Astrocyte (in vitro differentiated cells and primary cell): ENCODE measurements around the gene SPATC1L. TPM values are rescaled to one million over a fixed set of nuclear protein-coding genes. Genes with fewer than 3 reads are reported as not detected.

ENCODE experiments used
- DNase-seq: peaks from one replicate; pipeline ENCODE4 v3.0.0-alpha.2; 2010; ENCODE audit warnings: low read depth
- FAIRE-seq: peaks from 2 replicates; lab custom pipeline; 2011; peaks lifted over from hg19 to GRCh38; lab: Jason Lieb, UNC
- H2AFZ ChIP-seq: 2 replicates; pipeline ENCODE4 v1.6.0; 2012; ENCODE audit warnings: low read depth, low read length, inconsistent platforms
- H3K27ac ChIP-seq: 2 replicates; pipeline ENCODE4 v1.5.1; 2011; ENCODE audit warnings: low read depth, low read length, inconsistent platforms
- H3K27me3 ChIP-seq: 2 replicates; pipeline ENCODE4 v1.6.0; 2011; ENCODE audit warnings: low read length, inconsistent platforms; ENCODE audit not compliant: insufficient read depth
- H3K36me3 ChIP-seq: 2 replicates; pipeline ENCODE4 v1.5.1; 2011; ENCODE audit warnings: low read length, inconsistent platforms; ENCODE audit not compliant: insufficient read depth
- H3K4me1 ChIP-seq: 2 replicates; pipeline ENCODE4 v1.5.1; 2011; ENCODE audit warnings: low read length, inconsistent platforms; ENCODE audit not compliant: insufficient read depth
- H3K4me2 ChIP-seq: 2 replicates; pipeline ENCODE4 v1.6.0; 2012; ENCODE audit warnings: low read length, inconsistent platforms
- H3K4me3 ChIP-seq: 2 replicates; pipeline ENCODE4 v1.5.1; 2011; ENCODE audit warnings: low read depth, mild to moderate bottlenecking, low read length, inconsistent platforms; ENCODE audit not compliant: insufficient read depth
- H3K79me2 ChIP-seq: 2 replicates; pipeline ENCODE4 v1.6.0; 2012; ENCODE audit warnings: mild to moderate bottlenecking, low read length, inconsistent platforms; ENCODE audit not compliant: insufficient read depth
- H3K9ac ChIP-seq: 2 replicates; pipeline ENCODE4 v1.6.0; 2012; ENCODE audit warnings: mild to moderate bottlenecking, low read length, inconsistent platforms
- H3K9me3 ChIP-seq: 2 replicates; pipeline ENCODE4 v1.5.1; 2012; ENCODE audit warnings: low read depth, mild to moderate bottlenecking, low read length, inconsistent platforms; ENCODE audit not compliant: insufficient read depth
- H4K20me1 ChIP-seq: 2 replicates; pipeline ENCODE4 v1.6.0; 2012; ENCODE audit warnings: low read length, inconsistent platforms; ENCODE audit not compliant: insufficient read depth
- H3K27ac Mint-ChIP-seq: one replicate; pipeline ENCODE4 v1.8.0; 2021; ENCODE audit warnings: mild to moderate bottlenecking, mixed read lengths; ENCODE audit not compliant: unreplicated experiment
- H3K27me3 Mint-ChIP-seq: one replicate; pipeline ENCODE4 v1.8.0; 2021; ENCODE audit warnings: low read depth, mixed read lengths; ENCODE audit not compliant: unreplicated experiment
- H3K36me3 Mint-ChIP-seq: one replicate; pipeline ENCODE4 v1.8.0; 2021; ENCODE audit warnings: low read depth, mixed read lengths; ENCODE audit not compliant: unreplicated experiment
- H3K4me1 Mint-ChIP-seq: one replicate; pipeline ENCODE4 v1.8.0; 2021; ENCODE audit warnings: low read depth, mixed read lengths; ENCODE audit not compliant: unreplicated experiment
- H3K4me3 Mint-ChIP-seq: one replicate; pipeline ENCODE4 v1.8.0; 2021; ENCODE audit warnings: mild to moderate bottlenecking, moderate library complexity, mixed read lengths; ENCODE audit not compliant: unreplicated experiment
- H3K9me3 Mint-ChIP-seq: one replicate; pipeline ENCODE4 v1.8.0; 2021; ENCODE audit warnings: mild to moderate bottlenecking, mixed read lengths; ENCODE audit not compliant: unreplicated experiment
- EZH2 ChIP-seq: IDR thresholded peaks from 2 replicates; pipeline ENCODE4 v1.6.1; 2012; ENCODE audit warnings: mild to moderate bottlenecking, low read length, inconsistent platforms; ENCODE audit not compliant: insufficient read depth
- total RNA-seq: library from RNA; stranded (reverse); gene quantifications from 2 replicates; pipeline ENCODE4 v1.2.1, GENCODE V29; 2021
- TF ChIP-seq, protein P1 (sequence below): IDR thresholded peaks from 2 replicates; pipeline ENCODE4 v1.5.1; 2011; ENCODE audit warnings: low read depth, mild to moderate bottlenecking, inconsistent platforms, low read length, moderate library complexity; ENCODE audit not compliant: insufficient read depth

The SPATC1L gene
- total RNA-seq, 1 donor from 2014 or later, result 17.8 TPM

DNA sequence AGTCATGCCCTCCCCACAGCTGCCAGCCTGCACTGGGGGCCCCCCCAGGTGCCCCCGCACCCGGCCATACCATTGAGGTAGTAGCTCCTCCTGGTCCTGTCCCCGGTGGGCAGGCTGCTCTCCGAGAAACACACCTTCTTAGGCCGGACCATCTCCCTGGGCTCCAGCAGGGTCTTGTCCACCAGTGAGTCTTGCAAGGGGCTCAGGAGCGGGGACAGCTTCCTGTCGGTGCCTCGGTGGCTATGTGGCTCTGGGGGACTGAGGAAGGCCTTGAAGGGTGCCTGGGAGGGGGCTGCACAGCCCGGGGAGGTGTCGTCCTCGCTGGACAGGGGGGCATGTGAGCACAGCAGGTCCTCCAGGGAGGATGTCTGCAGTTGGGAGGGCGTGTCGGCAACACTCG, 16.0 kb downstream of the SPATC1L start:
- no peaks in the 10 kb centered on the region for H3K79me2 ChIP-seq
- no peak for TF ChIP-seq EZH2
- TF ChIP-seq, protein P1, sequence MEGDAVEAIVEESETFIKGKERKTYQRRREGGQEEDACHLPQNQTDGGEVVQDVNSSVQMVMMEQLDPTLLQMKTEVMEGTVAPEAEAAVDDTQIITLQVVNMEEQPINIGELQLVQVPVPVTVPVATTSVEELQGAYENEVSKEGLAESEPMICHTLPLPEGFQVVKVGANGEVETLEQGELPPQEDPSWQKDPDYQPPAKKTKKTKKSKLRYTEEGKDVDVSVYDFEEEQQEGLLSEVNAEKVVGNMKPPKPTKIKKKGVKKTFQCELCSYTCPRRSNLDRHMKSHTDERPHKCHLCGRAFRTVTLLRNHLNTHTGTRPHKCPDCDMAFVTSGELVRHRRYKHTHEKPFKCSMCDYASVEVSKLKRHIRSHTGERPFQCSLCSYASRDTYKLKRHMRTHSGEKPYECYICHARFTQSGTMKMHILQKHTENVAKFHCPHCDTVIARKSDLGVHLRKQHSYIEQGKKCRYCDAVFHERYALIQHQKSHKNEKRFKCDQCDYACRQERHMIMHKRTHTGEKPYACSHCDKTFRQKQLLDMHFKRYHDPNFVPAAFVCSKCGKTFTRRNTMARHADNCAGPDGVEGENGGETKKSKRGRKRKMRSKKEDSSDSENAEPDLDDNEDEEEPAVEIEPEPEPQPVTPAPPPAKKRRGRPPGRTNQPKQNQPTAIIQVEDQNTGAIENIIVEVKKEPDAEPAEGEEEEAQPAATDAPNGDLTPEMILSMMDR, result no peak
- peaks cover 2% of the 10 kb centered on the region for H3K27me3 Mint-ChIP-seq
- FAIRE-seq, result no peak
- peaks cover 4% of the 10 kb centered on the region for H3K9me3 Mint-ChIP-seq
- no peak overlapping the region for H3K4me3 Mint-ChIP-seq
- H3K27me3 ChIP-seq, result peaks cover 3% of the 10 kb centered on the region
- no peaks in the 10 kb centered on the region for H3K4me1 ChIP-seq
- no peak overlapping the region for H2AFZ ChIP-seq
- H3K36me3 ChIP-seq, result no peaks in the 10 kb centered on the region
- H3K36me3 Mint-ChIP-seq, result peaks cover 13% of the 10 kb centered on the region
- no peak overlapping the region for H3K9ac ChIP-seq
- no peaks in the 10 kb centered on the region for H3K9me3 ChIP-seq
- H3K4me1 Mint-ChIP-seq, result no peaks in the 10 kb centered on the region
- H3K27ac ChIP-seq, result no peak overlapping the region
- H3K4me2 ChIP-seq, result no peak overlapping the region
- no peaks in the 10 kb centered on the region for H4K20me1 ChIP-seq
- no peak overlapping the region for H3K4me3 ChIP-seq
- DNase-seq, result no peak
- H3K27ac Mint-ChIP-seq, result no peak overlapping the region

DNA sequence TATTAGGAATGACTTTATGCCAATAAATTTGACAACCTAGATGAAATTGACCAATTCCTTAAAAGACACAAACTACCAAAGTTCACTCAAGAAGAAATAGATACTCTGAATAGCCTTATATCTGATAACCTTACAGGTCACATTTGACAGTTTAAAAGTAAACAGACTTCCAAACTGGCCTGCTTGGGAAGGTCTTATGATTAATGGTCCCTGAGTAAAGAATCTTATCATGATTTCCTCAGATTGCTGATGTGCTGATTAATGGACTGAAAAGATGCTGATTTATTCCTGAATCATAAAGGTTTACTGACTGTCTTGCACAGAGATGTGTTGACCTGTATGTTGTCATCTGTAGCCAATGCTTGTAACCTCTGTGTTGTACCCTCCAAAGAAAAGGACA, 19.2 kb downstream of the SPATC1L start:
- no peak overlapping the region for H3K27ac Mint-ChIP-seq
- TF ChIP-seq, protein P1, result no peak
- no peak for TF ChIP-seq EZH2
- FAIRE-seq (no peak), DNase-seq (no peak)
- H3K9me3 Mint-ChIP-seq, result peaks cover 4% of the 10 kb centered on the region
- Histone ChIP-seq H3K36me3 (no peaks in the 10 kb centered on the region), H3K27me3 (peaks cover 8% of the 10 kb centered on the region), H3K4me3 (no peak overlapping the region), H3K9me3 (no peaks in the 10 kb centered on the region), H3K79me2 (no peaks in the 10 kb centered on the region), H3K4me1 (no peaks in the 10 kb centered on the region), H4K20me1 (no peaks in the 10 kb centered on the region), H3K9ac (no peak overlapping the region), H3K4me2 (no peak overlapping the region), H3K27ac (no peak overlapping the region), H2AFZ (no peak overlapping the region)
- H3K4me3 Mint-ChIP-seq, result no peak overlapping the region
- peaks cover 4% of the 10 kb centered on the region for H3K36me3 Mint-ChIP-seq
- H3K27me3 Mint-ChIP-seq, result no peaks in the 10 kb centered on the region
- H3K4me1 Mint-ChIP-seq, result no peaks in the 10 kb centered on the region

DNA sequence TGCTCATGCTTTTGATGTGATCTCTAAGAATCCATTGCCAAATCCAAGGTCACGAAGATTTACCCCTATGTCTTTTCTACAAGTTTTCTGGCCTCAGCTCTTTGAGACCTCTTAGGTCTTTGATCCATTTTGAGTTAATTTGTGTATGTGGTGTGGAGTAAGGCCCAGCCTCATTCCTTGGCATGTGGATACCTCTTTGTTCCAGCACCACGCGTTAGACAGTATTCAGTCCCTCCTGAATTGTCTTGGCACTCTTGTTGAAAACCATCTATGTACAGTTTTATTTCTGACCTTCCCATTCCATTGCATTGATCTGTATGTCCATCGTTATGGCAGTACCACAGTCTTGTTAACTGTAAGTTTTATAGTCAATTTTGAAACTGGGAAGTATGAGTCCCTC, 20.9 kb downstream of the SPATC1L start:
- no peaks in the 10 kb centered on the region for H4K20me1 ChIP-seq
- Mint-ChIP-seq H3K4me1 (no peaks in the 10 kb centered on the region), H3K27ac (no peak overlapping the region), H3K27me3 (no peaks in the 10 kb centered on the region), H3K36me3 (peaks cover 7% of the 10 kb centered on the region), H3K4me3 (no peak overlapping the region), H3K9me3 (peaks cover 4% of the 10 kb centered on the region)
- H3K4me2 ChIP-seq, result no peak overlapping the region
- FAIRE-seq, result no peak
- no peaks in the 10 kb centered on the region for H3K9me3 ChIP-seq
- DNase-seq, result no peak
- no peaks in the 10 kb centered on the region for H3K36me3 ChIP-seq
- H3K9ac ChIP-seq, result no peak overlapping the region
- H3K27me3 ChIP-seq, result peaks cover 8% of the 10 kb centered on the region
- no peak overlapping the region for H3K27ac ChIP-seq
- no peak overlapping the region for H3K4me3 ChIP-seq
- H3K79me2 ChIP-seq, result no peaks in the 10 kb centered on the region
- TF ChIP-seq, protein P1, result no peak
- no peak for TF ChIP-seq EZH2
- H3K4me1 ChIP-seq, result no peaks in the 10 kb centered on the region
- no peak overlapping the region for H2AFZ ChIP-seq
